Neutrophil (primary cell): Measurements from ENCODE around the gene MAT2A.

Experiments
- H3K27ac ChIP-seq: fragments of 200-600 bp; sonication (generic); 2 replicates; pipeline ENCODE4 v1.5.1; 2016; ENCODE audit warnings: mild to moderate bottlenecking, moderate library complexity
- H3K27me3 ChIP-seq: fragments of 200-600 bp; sonication (generic); 2 replicates; pipeline ENCODE4 v1.6.0; 2016; ENCODE audit warnings: mild to moderate bottlenecking
- H3K36me3 ChIP-seq: fragments of 200-600 bp; sonication (generic); 2 replicates; pipeline ENCODE4 v1.5.1; 2017
- H3K4me1 ChIP-seq, 2 experiments: fragments of 200-600 bp in 1 of 2; sonication (generic) in 1 of 2; 1 replicate in 1 of 2; 2 replicates in 1 of 2; pipeline versions ENCODE4 v1.5.1 to v1.6.1; 2013 to 2016; ENCODE audit warnings: low read depth in 1 of 2, low read length in 1 of 2, mild to moderate bottlenecking in 1 of 2, moderate library complexity in 1 of 2; ENCODE audit not compliant: control insufficient read depth in 1 of 2, insufficient read depth in 1 of 2
- H3K4me3 ChIP-seq, 2 experiments: fragments of 200-600 bp in 1 of 2; sonication (generic) in 1 of 2; 1 replicate in 1 of 2; 2 replicates in 1 of 2; pipeline ENCODE4 v1.5.1; 2013 to 2016; ENCODE audit warnings: low read depth in 1 of 2, low read length in 1 of 2, mild to moderate bottlenecking in 1 of 2, moderate library complexity in 1 of 2
- H3K9me3 ChIP-seq: fragments of 200-600 bp; sonication (generic); 2 replicates; pipeline ENCODE4 v1.5.1; 2016
- TF ChIP-seq, protein P1 (sequence below): fragments of 200-600 bp; sonication (generic); IDR thresholded peaks from 2 replicates; pipeline ENCODE4 v1.5.1; 2016; ENCODE audit warnings: antibody characterized with exemption

Gene MAT2A

DNA sequence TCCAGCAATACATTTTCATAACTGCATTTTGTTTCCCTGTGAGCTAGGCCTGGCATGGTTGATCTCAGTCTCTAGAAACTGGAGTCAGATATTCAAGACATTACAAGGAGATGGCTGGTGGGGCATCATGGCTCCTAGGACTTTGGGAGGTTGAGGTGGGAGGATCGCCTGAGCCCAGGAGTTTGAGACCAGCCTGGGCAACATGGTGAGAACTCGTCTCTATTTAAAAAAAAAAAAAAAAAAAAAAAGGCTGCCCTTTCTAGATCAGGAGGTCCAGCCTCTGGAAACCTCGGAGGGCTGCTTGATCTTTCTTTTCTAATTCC is 38.1 kb downstream of the MAT2A start:
- Histone ChIP-seq H3K4me3 (peak overlapping the region; percentile 45 to 49), H3K4me1 (peaks cover 36 to 37% of the 10 kb centered on the region in 2 experiments), H3K27me3 (no peaks in the 10 kb centered on the region), H3K9me3 (no peaks in the 10 kb centered on the region), H3K36me3 (no peaks in the 10 kb centered on the region), H3K27ac (peak overlapping the region; percentile 72)
- TF ChIP-seq, protein P1, sequence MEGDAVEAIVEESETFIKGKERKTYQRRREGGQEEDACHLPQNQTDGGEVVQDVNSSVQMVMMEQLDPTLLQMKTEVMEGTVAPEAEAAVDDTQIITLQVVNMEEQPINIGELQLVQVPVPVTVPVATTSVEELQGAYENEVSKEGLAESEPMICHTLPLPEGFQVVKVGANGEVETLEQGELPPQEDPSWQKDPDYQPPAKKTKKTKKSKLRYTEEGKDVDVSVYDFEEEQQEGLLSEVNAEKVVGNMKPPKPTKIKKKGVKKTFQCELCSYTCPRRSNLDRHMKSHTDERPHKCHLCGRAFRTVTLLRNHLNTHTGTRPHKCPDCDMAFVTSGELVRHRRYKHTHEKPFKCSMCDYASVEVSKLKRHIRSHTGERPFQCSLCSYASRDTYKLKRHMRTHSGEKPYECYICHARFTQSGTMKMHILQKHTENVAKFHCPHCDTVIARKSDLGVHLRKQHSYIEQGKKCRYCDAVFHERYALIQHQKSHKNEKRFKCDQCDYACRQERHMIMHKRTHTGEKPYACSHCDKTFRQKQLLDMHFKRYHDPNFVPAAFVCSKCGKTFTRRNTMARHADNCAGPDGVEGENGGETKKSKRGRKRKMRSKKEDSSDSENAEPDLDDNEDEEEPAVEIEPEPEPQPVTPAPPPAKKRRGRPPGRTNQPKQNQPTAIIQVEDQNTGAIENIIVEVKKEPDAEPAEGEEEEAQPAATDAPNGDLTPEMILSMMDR = no peak

DNA sequence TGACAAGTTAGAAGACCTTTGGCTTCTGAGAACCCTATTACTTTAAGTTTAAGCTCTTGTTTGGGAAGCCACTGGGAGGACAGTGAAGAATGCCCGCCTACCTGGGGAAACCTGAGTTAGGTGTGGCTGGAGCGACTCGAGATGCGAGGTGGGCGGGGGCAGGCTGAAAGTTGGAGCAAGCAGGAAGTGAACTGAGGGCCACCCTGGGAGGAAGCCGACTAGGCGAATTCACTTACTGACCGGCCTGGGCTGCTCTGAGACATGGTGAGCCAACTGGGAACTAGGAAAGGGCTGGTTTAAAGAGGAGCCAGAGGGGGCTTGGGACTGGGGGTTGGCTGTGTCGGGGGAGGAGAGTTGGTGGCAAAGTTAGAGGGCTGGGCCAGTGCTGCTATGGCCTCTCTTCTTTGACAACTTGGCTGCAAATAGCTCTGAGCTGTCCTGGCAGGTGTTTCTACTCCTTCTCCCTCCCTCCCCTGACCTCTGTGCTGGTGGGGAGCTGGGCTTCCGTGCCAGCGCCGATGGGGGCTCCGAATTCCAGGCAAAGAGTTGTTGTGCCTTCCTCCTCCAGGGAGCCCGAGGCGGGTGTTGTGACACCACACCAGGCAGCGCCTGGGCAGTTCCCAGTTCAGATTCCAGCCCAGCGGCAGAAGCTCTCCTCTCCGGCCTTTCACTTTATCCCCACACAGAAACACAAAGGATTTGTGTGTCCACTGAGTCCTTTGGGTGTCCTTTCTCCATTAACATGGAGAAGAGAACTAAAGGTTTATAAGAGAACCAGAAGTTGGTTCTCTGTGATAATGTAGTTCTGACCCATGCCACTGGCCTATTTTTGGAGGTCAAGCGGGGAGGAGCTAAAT is 38.6 kb downstream of the MAT2A start, which contains the start of gene VAMP8:
Gene VAMP8 (plus strand): TSS at position 201 of the 857 bp plus-strand sequence. CDS start 61 bp downstream, at position 262.
- Histone ChIP-seq H3K9me3 (no peaks in the 10 kb centered on the region), H3K27me3 (no peaks in the 10 kb centered on the region), H3K27ac (peak within 1 kb of the TSS; percentile 72), H3K36me3 (no peaks in the 10 kb centered on the region), H3K4me3 (peak within 1 kb of the TSS; percentile 45 to 49), H3K4me1 (peaks cover 36 to 37% of the 10 kb centered on the region in 2 experiments)
- TF ChIP-seq, protein P1 = no peak

DNA sequence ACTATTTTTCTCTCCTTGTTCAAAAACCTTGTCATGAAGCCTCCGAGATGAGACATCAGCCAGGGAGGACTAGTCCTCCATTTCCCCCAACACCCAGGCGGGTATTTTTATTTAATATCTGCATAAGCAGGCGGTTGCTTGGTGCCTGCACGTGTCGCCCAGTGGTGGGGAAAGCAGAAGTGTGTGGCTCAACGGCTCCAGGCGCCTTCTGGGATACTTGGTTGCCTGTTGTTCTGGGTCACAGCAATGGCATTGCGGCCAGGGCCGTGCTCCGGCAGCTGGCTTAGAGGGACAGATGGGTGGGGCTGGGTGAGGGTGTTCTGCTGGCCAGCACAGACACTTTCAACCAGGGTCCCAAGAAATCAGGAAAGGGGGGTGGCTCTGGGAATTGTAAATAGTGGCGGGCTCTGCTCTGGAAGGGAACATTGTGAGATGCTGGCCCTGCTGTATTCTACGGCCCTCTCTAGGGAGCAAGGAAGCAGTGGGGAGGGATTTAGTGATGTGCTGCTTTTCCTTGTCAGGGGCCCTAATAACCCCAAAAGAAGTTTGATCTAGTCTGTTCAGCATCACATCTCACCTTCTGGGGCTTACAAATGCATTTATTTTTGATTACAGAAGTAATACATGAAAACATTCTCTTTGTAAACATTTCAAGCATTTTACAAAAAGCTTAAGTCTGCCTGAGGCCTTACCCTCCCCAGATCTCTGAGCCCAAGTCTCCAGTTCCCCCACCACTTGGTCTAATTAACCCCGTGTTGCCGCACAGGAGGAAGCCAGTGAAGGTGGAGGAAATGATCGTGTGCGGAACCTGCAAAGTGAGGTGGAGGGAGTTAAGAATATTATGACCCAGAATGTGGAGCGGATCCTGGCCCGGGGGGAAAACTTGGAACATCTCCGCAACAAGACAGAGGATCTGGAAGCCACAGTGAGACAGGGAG is 39.5 kb downstream of the MAT2A start:
- Histone ChIP-seq H3K4me3 (peak overlapping the region; percentile 45 to 49), H3K27ac (peak overlapping the region; percentile 72), H3K4me1 (peaks cover 36 to 37% of the 10 kb centered on the region in 2 experiments), H3K36me3 (no peaks in the 10 kb centered on the region), H3K27me3 (no peaks in the 10 kb centered on the region), H3K9me3 (no peaks in the 10 kb centered on the region)
- TF ChIP-seq, protein P1 = no peak

DNA sequence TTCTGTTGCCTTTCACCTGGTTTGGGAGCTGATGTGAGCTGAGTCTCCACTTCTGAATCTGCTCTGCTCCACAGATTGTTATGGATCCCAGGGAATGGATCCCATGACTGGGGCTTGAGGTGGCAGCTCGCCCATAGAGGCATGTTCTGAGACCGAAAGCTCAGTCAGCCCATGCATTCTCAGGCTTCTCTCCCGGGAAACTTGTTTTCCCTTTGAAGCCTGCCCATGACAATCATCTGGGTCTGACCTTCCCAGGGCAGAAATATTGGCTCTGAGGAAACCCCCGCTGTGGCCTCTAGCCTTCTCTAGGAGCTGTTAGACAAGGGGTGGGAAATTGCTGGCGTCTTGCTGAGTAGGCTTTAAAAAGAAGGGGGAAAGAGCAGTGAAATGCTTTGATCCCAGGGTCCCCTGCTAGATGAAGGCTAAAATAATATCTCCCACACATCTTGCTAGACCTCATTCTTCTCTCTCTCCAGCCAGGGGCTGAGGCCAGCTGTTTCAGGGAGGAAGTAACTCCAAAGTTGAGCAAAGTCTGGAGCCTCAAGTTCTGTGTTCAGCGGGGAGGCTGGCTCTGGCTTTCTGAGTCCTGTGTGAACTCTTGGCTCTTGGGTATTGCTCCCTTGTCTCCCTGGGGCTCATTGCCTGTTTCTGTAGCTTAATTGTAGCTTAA is 40.4 kb downstream of the MAT2A start:
- peak overlapping the region; percentile 16 to 49 for H3K4me3 ChIP-seq
- H3K36me3 ChIP-seq = no peaks in the 10 kb centered on the region
- H3K4me1 ChIP-seq = peaks cover 44 to 45% of the 10 kb centered on the region in 2 experiments
- TF ChIP-seq, protein P1 = no peak
- H3K27ac ChIP-seq = peak overlapping the region; percentile 72
- no peaks in the 10 kb centered on the region for H3K9me3 ChIP-seq
- H3K27me3 ChIP-seq = no peaks in the 10 kb centered on the region

DNA sequence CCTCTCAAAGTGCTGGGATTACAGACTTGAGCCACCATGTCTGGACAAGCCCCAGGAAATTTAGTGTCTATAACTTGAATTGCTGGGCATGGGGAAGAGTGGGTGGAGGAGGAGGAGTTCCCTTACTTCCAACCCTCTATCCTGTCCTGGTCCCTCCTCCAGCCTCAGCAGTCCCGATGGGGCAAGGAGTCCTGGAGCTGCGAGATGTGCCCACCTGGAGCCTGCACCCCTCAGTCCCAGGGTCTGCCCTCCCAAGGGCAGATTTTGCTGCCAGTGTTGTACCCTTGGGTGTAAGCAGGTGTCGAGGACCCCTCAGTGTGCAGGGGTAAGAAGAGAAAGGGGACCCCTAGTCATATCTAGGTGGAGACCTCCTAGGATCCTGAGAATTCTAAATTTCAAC is 41.2 kb downstream of the MAT2A start:
- no peaks in the 10 kb centered on the region for H3K27me3 ChIP-seq
- TF ChIP-seq, protein P1 = no peak
- H3K4me3 ChIP-seq = no peak overlapping the region
- no peaks in the 10 kb centered on the region for H3K36me3 ChIP-seq
- H3K9me3 ChIP-seq = no peaks in the 10 kb centered on the region
- peaks cover 52 to 53% of the 10 kb centered on the region in 2 experiments for H3K4me1 ChIP-seq
- peak overlapping the region; percentile 72 for H3K27ac ChIP-seq
